Prostate gland (tissue), 2 donors: ENCODE measurements around the gene SLA2.
"Not testable (repeated sequence)": the region's sequence is repeated elsewhere in the genome, so short reads cannot be mapped to it uniquely, and the experiment has no call there.

ENCODE experiments used
- CTCF ChIP-seq, 4 experiments: fragments of 200-600 bp in 2 of 4; fragments of 450-650 bp in 2 of 4; sonication (generic) in 2 of 4; IDR thresholded peaks; 1 replicate in 3 of 4; 2 replicates in 1 of 4; pipeline ENCODE4 v1.5.1; 2016 to 2019; ENCODE audit warnings: antibody characterized with exemption in 4 of 4, mild to moderate bottlenecking in 2 of 4, moderate library complexity in 2 of 4
- POLR2A ChIP-seq: fragments of 450-650 bp; IDR thresholded peaks from one replicate; pipeline ENCODE4 v1.6.1; 2016; ENCODE audit warnings: antibody characterized with exemption, mild to moderate bottlenecking

DNA sequence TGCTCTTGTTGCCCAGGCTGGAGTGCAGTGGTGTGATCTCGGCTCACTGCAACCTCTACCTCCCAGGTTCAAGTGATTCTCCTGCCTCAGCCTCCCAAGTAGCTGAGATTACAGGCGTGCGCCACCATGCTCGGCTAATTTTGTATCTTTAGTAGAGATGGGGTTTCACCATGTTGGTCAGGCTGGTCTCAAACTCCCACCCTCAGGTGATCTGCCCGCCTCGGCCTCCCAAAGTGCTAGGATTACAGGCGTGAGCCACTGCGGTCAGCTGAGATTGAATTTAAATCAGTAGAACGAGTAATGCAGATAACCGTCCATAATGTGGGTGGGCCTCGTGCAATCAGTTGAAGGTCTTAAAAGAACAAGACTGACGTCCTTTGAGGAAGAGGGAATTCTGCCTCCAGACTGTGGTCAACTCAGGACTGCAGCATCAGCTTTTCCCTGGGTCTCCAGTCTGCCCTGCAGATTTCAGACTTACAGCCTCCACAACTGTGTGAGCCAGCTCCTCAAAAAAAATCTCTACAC is 7.1 kb downstream of the SLA2 start:
- not testable (repeated sequence) for TF ChIP-seq CTCF (IDR thresholded peaks at IDR 0.05); POLR2A
